Stimulated activated CD8-positive, alpha-beta memory T cell treated with anti-CD3 and anti-CD28 coated beads, Interleukin-7, amount 100 ng/mL, for 24 hours (primary cell): ENCODE results near the gene FCHSD1.
A peak's percentile ranks its signal among the peaks of the same experiment; 100 is the strongest.

Experiments used
- DNase-seq: peaks from one replicate; pipeline ENCODE4 v3.0.0-alpha.2; 2020; ENCODE audit warnings: low read depth

Gene FCHSD1

GRCh38 chr5:141650851-141651727 lies at the start of gene FCHSD1:
FCHSD1 (minus strand) TSS chr5:141651418; CDS start chr5:141651368, 50 bp downstream.
- DNase-seq = peak; percentile 77

GRCh38 chr5:141697586-141697985 lies 46.4 kb upstream of the FCHSD1 start:
- DNase-seq = no peak

- no peak for DNase-seq
Measured at GRCh38 chr5:141696431-141696830, 45.2 kb upstream of the FCHSD1 start.

- no peak for DNase-seq
Measured at GRCh38 chr5:141695627-141696215, 44.5 kb upstream of the FCHSD1 start.

- no peak for DNase-seq
Measured at GRCh38 chr5:141694479-141694878, 43.3 kb upstream of the FCHSD1 start.

- peak; percentile 33 for DNase-seq
Measured at GRCh38 chr5:141692919-141693725, 41.9 kb upstream of the FCHSD1 start.

- DNase-seq = no peak
Measured at GRCh38 chr5:141692533-141692888, 41.3 kb upstream of the FCHSD1 start.

- peak; percentile 84 for DNase-seq
Measured at GRCh38 chr5:141691867-141692532, 40.8 kb upstream of the FCHSD1 start.

GRCh38 chr5:141691286-141691866 lies 40.2 kb upstream of the FCHSD1 start:
- DNase-seq = no peak

GRCh38 chr5:141686648-141687416 lies 35.6 kb upstream of the FCHSD1 start:
- no peak for DNase-seq

GRCh38 chr5:141685591-141685990 lies 34.4 kb upstream of the FCHSD1 start:
- no peak for DNase-seq

GRCh38 chr5:141683596-141684141 lies 32.5 kb upstream of the FCHSD1 start:
- no peak for DNase-seq

- DNase-seq = no peak
Measured at GRCh38 chr5:141681695-141682641, 30.8 kb upstream of the FCHSD1 start, which contains the start of gene ARAP3. ARAP3 (minus strand) TSS chr5:141682230; CDS start chr5:141680486, 1,744 bp downstream.

- DNase-seq = no peak
Measured at GRCh38 chr5:141681295-141681694, 30.1 kb upstream of the FCHSD1 start.

- no peak for DNase-seq
Measured at GRCh38 chr5:141680751-141681201, 29.6 kb upstream of the FCHSD1 start.

- no peak for DNase-seq
Measured at GRCh38 chr5:141680178-141680577, 29.0 kb upstream of the FCHSD1 start.

- DNase-seq = no peak
Measured at GRCh38 chr5:141677415-141677814, 26.2 kb upstream of the FCHSD1 start.

- DNase-seq = no peak
Measured at GRCh38 chr5:141675672-141676071, 24.5 kb upstream of the FCHSD1 start.

GRCh38 chr5:141674747-141675146 lies 23.5 kb upstream of the FCHSD1 start:
- DNase-seq = no peak
